CD14-positive monocyte (primary cell): Measurements from ENCODE around the gene ATP6V0A4. TPM values are rescaled to one million over a fixed set of nuclear protein-coding genes. Genes with fewer than 3 reads are reported as not detected.
A peak's percentile ranks its signal among the peaks of the same experiment; 100 is the strongest.

Experiments
- DNase-seq, 3 donors: peaks; one replicate each; pipeline ENCODE4 v3.0.0-alpha.2; 2011 to 2022
- H2AFZ ChIP-seq: 2 replicates; pipeline ENCODE4 v1.6.0; 2012; ENCODE audit warnings: mild to moderate bottlenecking, low read depth, low read length, inconsistent platforms; ENCODE audit not compliant: insufficient read depth, poor library complexity, severe bottlenecking
- H3K27ac ChIP-seq, 2 donors: 1 replicate in 1 of 2; 2 replicates in 1 of 2; pipeline ENCODE4 v1.5.1; 2012 to 2013; ENCODE audit warnings: low read length in 2 of 2, control low read depth in 1 of 2, inconsistent platforms in 1 of 2, low read depth in 1 of 2, mild to moderate bottlenecking in 1 of 2
- H3K27me3 ChIP-seq, 2 donors: one replicate each; pipeline versions ENCODE4 v1.6.0 to v1.6.1; 2011 to 2013; ENCODE audit warnings: low read length in 2 of 2; ENCODE audit not compliant: control insufficient read depth in 2 of 2, insufficient read depth in 2 of 2
- H3K36me3 ChIP-seq, 2 donors: replicated peaks in 1 of 2; 1 replicate in 1 of 2; 2 replicates in 1 of 2; pipeline versions ENCODE4 v1.5.1 to v1.6.1; 2012 to 2013; ENCODE audit warnings: low read length in 2 of 2, control low read depth in 1 of 2, inconsistent platforms in 1 of 2, mild to moderate bottlenecking in 1 of 2; ENCODE audit not compliant: insufficient read depth in 2 of 2, control insufficient read depth in 1 of 2
- H3K4me1 ChIP-seq, 2 donors: 1 replicate in 1 of 2; 2 replicates in 1 of 2; pipeline versions ENCODE4 v1.5.1 to v1.6.1; 2012 to 2013; ENCODE audit warnings: low read length in 2 of 2, control low read depth in 1 of 2, inconsistent platforms in 1 of 2, mild to moderate bottlenecking in 1 of 2, moderate library complexity in 1 of 2; ENCODE audit not compliant: insufficient read depth in 2 of 2, control insufficient read depth in 1 of 2
- H3K4me2 ChIP-seq: replicated peaks from 2 replicates; pipeline ENCODE3; 2012; ENCODE audit warnings: low read length, moderate library complexity, mild to moderate bottlenecking; ENCODE audit not compliant: poor library complexity, severe bottlenecking; ENCODE audit errors: extremely low read depth
- H3K4me3 ChIP-seq, 3 experiments: fragments of 200-600 bp in 1 of 3; sonication (generic) in 1 of 3; replicated peaks in 1 of 3; 1 replicate in 2 of 3; 2 replicates in 1 of 3; pipeline ENCODE4 v1.5.1; 2011 to 2013; ENCODE audit warnings: low read length in 3 of 3, mild to moderate bottlenecking in 3 of 3, control low read depth in 2 of 3, low read depth in 2 of 3, inconsistent platforms in 1 of 3, moderate library complexity in 1 of 3
- H3K79me2 ChIP-seq: 2 replicates; pipeline ENCODE4 v1.6.0; 2012; ENCODE audit warnings: mild to moderate bottlenecking, control low read depth, inconsistent platforms, low read length, moderate library complexity; ENCODE audit not compliant: insufficient read depth
- H3K9ac ChIP-seq: 2 replicates; pipeline ENCODE4 v1.6.0; 2017; ENCODE audit warnings: low read length, mild to moderate bottlenecking; ENCODE audit not compliant: insufficient read depth, poor library complexity, severe bottlenecking
- H3K9me3 ChIP-seq, 2 donors: replicated peaks in 1 of 2; 1 replicate in 1 of 2; 2 replicates in 1 of 2; pipeline versions ENCODE4 v1.5.1 to v1.6.1; 2012 to 2013; ENCODE audit warnings: low read length in 2 of 2, control low read depth in 1 of 2; ENCODE audit not compliant: control insufficient read depth in 1 of 2, insufficient read depth in 1 of 2
- H4K20me1 ChIP-seq: 2 replicates; pipeline ENCODE4 v1.6.0; 2012; ENCODE audit warnings: mild to moderate bottlenecking, low read length, control low read depth, moderate library complexity; ENCODE audit not compliant: insufficient read depth
- H3K27ac Mint-ChIP-seq, 7 donors: one replicate each; pipeline ENCODE4 v1.8.0; 2020; ENCODE audit warnings: mild to moderate bottlenecking in 7 of 7, mixed read lengths in 7 of 7, moderate library complexity in 6 of 7, inconsistent platforms in 2 of 7
- H3K27me3 Mint-ChIP-seq, 3 donors: one replicate each; pipeline ENCODE4 v1.8.0; 2021 to 2022; ENCODE audit warnings: low read depth in 3 of 3, mild to moderate bottlenecking in 3 of 3, mixed read lengths in 3 of 3, moderate library complexity in 3 of 3, inconsistent platforms in 1 of 3
- H3K36me3 Mint-ChIP-seq, 2 donors: one replicate each; pipeline ENCODE4 v1.8.0; 2020; ENCODE audit warnings: mixed read lengths in 2 of 2, inconsistent platforms in 1 of 2, mild to moderate bottlenecking in 1 of 2
- H3K4me1 Mint-ChIP-seq: one replicate; pipeline ENCODE4 v1.8.0; 2020; ENCODE audit warnings: mild to moderate bottlenecking, mixed read lengths
- H3K4me3 Mint-ChIP-seq, 2 donors: one replicate each; pipeline ENCODE4 v1.8.0; 2020; ENCODE audit warnings: mild to moderate bottlenecking in 2 of 2, mixed read lengths in 2 of 2, moderate library complexity in 1 of 2
- H3K9me3 Mint-ChIP-seq, 7 donors: one replicate each; pipeline ENCODE4 v1.8.0; 2020 to 2022; ENCODE audit warnings: mixed read lengths in 7 of 7, mild to moderate bottlenecking in 6 of 7, moderate library complexity in 6 of 7, inconsistent platforms in 2 of 7
- WGBS: methylation state at CpG from one replicate; pipeline ENCODE4 v1.1.5; 2013; ENCODE audit warnings: missing lambda C conversion rate; ENCODE audit not compliant: insufficient coverage; 5-methylcytosine and 5-hydroxymethylcytosine counted together
- intact Hi-C, 2 donors: fragments of 100-400 bp; cut with micrococcal nuclease; formaldehyde crosslinking; loops; one replicate each; pipeline versions ENCODE4 v1.15.0 to v1.15.1; 2023
- polyA plus RNA-seq, 3 donors: library from polyadenylated mRNA; depleted of rRNA in 1 of 3; unstranded in 2 of 3; stranded (reverse) in 1 of 3; fragments of 300-500 nt in 2 of 3; fragments of >200 nt in 1 of 3; fragmentation: Illumina TruSeq in 2 of 3; gene quantifications; 1 replicate in 2 of 3; 2 replicates in 1 of 3; pipeline ENCODE4 v1.2.3, GENCODE V29; 2012 to 2021
- TF ChIP-seq, protein P1 (sequence below): fragments of 200-600 bp; IDR thresholded peaks from one replicate; pipeline ENCODE4 v1.8.0; 2022; ENCODE audit warnings: antibody characterized with exemption, mild to moderate bottlenecking

Gene ATP6V0A4
- polyA plus RNA-seq, 3 donors = not detected

DNA sequence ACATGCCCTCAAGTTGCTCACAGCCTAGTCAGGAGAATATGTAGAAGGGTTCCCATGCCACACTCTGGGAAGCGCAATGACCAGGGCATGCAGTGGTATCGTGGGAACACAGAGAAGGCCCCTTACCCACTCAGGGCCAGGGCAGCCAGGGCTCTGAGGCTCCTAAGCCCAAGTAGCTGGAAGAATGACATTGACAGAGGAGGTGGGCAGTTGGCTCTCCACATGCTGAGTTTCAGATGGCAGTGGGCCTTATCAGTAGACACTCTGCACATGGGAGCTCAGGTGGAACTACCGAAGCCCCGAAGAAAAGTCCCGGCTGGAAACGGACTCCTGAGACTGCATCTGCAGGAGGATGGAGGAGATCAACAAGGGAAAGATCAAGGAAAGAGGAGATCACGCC lies 81.1 kb downstream of the ATP6V0A4 start:
- WGBS = 100% methylated on average over 5 of the region's 7 CpGs
- no peaks in the 10 kb centered on the region for H3K79me2 ChIP-seq
- Mint-ChIP-seq H3K27ac (no peak overlapping the region), H3K4me1 (peaks cover 12% of the 10 kb centered on the region), H3K4me3 (no peak overlapping the region), H3K9me3 (peaks cover 0 to 3% (median 0%) of the 10 kb centered on the region in 7 donors), H3K27me3 (peaks cover 8 to 26% (median 10%) of the 10 kb centered on the region in 3 donors), H3K36me3 (no peaks in the 10 kb centered on the region)
- TF ChIP-seq, protein P1, sequence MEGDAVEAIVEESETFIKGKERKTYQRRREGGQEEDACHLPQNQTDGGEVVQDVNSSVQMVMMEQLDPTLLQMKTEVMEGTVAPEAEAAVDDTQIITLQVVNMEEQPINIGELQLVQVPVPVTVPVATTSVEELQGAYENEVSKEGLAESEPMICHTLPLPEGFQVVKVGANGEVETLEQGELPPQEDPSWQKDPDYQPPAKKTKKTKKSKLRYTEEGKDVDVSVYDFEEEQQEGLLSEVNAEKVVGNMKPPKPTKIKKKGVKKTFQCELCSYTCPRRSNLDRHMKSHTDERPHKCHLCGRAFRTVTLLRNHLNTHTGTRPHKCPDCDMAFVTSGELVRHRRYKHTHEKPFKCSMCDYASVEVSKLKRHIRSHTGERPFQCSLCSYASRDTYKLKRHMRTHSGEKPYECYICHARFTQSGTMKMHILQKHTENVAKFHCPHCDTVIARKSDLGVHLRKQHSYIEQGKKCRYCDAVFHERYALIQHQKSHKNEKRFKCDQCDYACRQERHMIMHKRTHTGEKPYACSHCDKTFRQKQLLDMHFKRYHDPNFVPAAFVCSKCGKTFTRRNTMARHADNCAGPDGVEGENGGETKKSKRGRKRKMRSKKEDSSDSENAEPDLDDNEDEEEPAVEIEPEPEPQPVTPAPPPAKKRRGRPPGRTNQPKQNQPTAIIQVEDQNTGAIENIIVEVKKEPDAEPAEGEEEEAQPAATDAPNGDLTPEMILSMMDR = no peak
- DNase-seq = no peak
- no peak overlapping the region for H3K9ac ChIP-seq
- no peak overlapping the region for H2AFZ ChIP-seq
- peaks cover 0 to 10% of the 10 kb centered on the region in 2 donors for H3K4me1 ChIP-seq
- intact Hi-C loops = no loop called here
- H3K27me3 ChIP-seq = peaks cover 0 to 7% of the 10 kb centered on the region in 2 donors
- no peaks in the 10 kb centered on the region for H3K36me3 ChIP-seq
- no peak overlapping the region for H3K4me2 ChIP-seq
- no peak overlapping the region for H3K27ac ChIP-seq
- H3K4me3 ChIP-seq = no peak overlapping the region
- H4K20me1 ChIP-seq = no peaks in the 10 kb centered on the region
- H3K9me3 ChIP-seq = no peaks in the 10 kb centered on the region

DNA sequence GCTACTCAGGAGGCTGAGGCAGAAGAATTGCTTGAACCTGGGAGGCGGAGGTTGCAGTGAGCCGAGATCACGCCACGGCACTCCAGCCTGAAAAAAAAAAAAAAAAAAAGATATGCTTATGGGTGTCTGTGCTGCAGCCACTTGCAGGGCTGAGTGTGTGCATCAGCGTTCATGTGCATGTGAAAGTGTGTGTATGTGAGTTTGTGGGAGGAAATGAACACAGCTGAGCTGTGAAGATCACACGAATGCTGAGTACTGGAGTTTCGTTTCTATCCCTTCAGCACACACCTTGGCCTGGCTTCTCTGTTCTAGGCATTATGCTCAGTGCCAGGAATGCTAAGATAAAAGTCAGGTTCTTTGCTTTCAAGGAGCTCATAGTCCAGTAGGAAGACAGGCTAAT lies 84.8 kb downstream of the ATP6V0A4 start:
- no peak overlapping the region for H3K27ac ChIP-seq
- H3K4me1 ChIP-seq = peaks cover 0 to 4% of the 10 kb centered on the region in 2 donors
- no peaks in the 10 kb centered on the region for H3K36me3 ChIP-seq
- H3K4me2 ChIP-seq = no peak overlapping the region
- no peaks in the 10 kb centered on the region for H4K20me1 ChIP-seq
- H3K27me3 ChIP-seq = peaks cover 0 to 2% of the 10 kb centered on the region in 2 donors
- H3K79me2 ChIP-seq = no peaks in the 10 kb centered on the region
- Mint-ChIP-seq H3K36me3 (no peaks in the 10 kb centered on the region), H3K27ac (peak overlapping the region in 1 of 7 donors; percentile 51), H3K27me3 (peaks cover 4 to 19% (median 10%) of the 10 kb centered on the region in 3 donors), H3K4me1 (peaks cover 6% of the 10 kb centered on the region), H3K4me3 (no peak overlapping the region), H3K9me3 (peaks cover 0 to 3% (median 0%) of the 10 kb centered on the region in 7 donors)
- no peak for DNase-seq
- 100% methylated on average over 4 of the region's 7 CpGs for WGBS
- H3K9me3 ChIP-seq = no peaks in the 10 kb centered on the region
- H2AFZ ChIP-seq = no peak overlapping the region
- TF ChIP-seq, protein P1 = no peak
- no peak overlapping the region for H3K4me3 ChIP-seq
- intact Hi-C loops = no loop called here
- H3K9ac ChIP-seq = no peak overlapping the region
